NK-92 (cell line): ENCODE results near the gene MFSD2B.
A peak's percentile ranks its signal among the peaks of the same experiment; 100 is the strongest.
"Not testable (repeated sequence)": the region's sequence is repeated elsewhere in the genome, so short reads cannot be mapped to it uniquely, and the experiment has no call there.

ENCODE experiments used
- DNase-seq: peaks from one replicate; lab custom pipeline; 2025; ENCODE audit not compliant: unreplicated experiment; lab: John Stamatoyannopoulos, UW

The MFSD2B gene

GRCh38 chr2:24018241-24018640, 8.4 kb downstream of the MFSD2B start:
- no peak for DNase-seq

- no peak for DNase-seq
Observed at GRCh38 chr2:24019729-24020128, 9.8 kb downstream of the MFSD2B start.

- no peak for DNase-seq
Observed at GRCh38 chr2:24020244-24020643, 10.4 kb downstream of the MFSD2B start.

GRCh38 chr2:24021122-24021998, 11.5 kb downstream of the MFSD2B start:
- DNase-seq: no peak

- no peak for DNase-seq
Observed at GRCh38 chr2:24022324-24022974, 12.6 kb downstream of the MFSD2B start.

GRCh38 chr2:24022975-24023575, 13.2 kb downstream of the MFSD2B start:
- DNase-seq: no peak

- DNase-seq: no peak
Observed at GRCh38 chr2:24024018-24024417, 14.1 kb downstream of the MFSD2B start.

GRCh38 chr2:24024996-24025663, 15.2 kb downstream of the MFSD2B start:
- DNase-seq: no peak

- DNase-seq: no peak
Observed at GRCh38 chr2:24026233-24026632, 16.3 kb downstream of the MFSD2B start.

- DNase-seq: no peak
Observed at GRCh38 chr2:24038786-24039499, 29.1 kb downstream of the MFSD2B start.

GRCh38 chr2:24040511-24040910, 30.6 kb downstream of the MFSD2B start:
- DNase-seq: no peak

GRCh38 chr2:24043133-24043532, 33.2 kb downstream of the MFSD2B start:
- not testable (repeated sequence) for DNase-seq

- no peak for DNase-seq
Observed at GRCh38 chr2:24045511-24046508, 35.9 kb downstream of the MFSD2B start.

- DNase-seq: no peak
Observed at GRCh38 chr2:24046599-24046929, 36.7 kb downstream of the MFSD2B start.

GRCh38 chr2:24046930-24047702, 37.2 kb downstream of the MFSD2B start, which contains the start of gene WDCP:
WDCP (minus strand) TSS chr2:24047391; CDS start chr2:24039494, 7,897 bp downstream.
- peak; percentile 83 for DNase-seq

GRCh38 chr2:24047703-24048033, 37.8 kb downstream of the MFSD2B start:
- no peak for DNase-seq

- DNase-seq: no peak
Observed at GRCh38 chr2:24048769-24049484, 39.0 kb downstream of the MFSD2B start.

- DNase-seq: no peak
Observed at GRCh38 chr2:24049485-24050021, 39.7 kb downstream of the MFSD2B start, which contains the start of gene FKBP1B. FKBP1B (plus strand) TSS chr2:24049741; CDS start chr2:24049850, 109 bp downstream.
